ENCODE data around the gene RRP8.

Gene RRP8

GRCh38 chr11:6637871-6638270, 34.5 kb upstream of the RRP8 start:
- Mint-ChIP-seq H3K27ac (no peak overlapping the region), H3K4me3 (no peak overlapping the region), H3K9me3 (no peaks in the 10 kb centered on the region), H3K36me3 (no peaks in the 10 kb centered on the region), H3K4me1 (peaks cover 6% of the 10 kb centered on the region), H3K27me3 (no peaks in the 10 kb centered on the region)
- ATAC-seq: no peak

DNA sequence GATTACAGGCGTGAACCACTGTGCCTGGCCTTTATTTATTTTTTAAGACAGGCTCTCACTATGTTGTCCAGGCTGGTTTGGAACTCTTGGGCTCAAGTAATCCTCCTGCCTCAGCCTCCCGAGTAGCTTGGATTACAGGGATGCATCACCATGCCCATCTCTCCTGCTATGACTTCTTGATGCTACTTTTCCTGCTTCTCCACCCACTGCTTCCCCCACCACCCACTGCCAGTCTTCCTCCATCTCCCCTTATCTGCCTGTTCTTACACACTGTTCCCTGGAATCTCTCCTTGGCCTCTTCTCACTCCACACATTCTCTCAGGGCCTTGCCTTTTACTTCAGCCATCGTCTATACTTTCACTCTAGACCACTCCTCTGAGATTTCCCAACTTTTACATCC, 33.1 kb upstream of the RRP8 start:
- no peak overlapping the region for H3K4me3 Mint-ChIP-seq
- no peak overlapping the region for H3K27ac Mint-ChIP-seq
- ATAC-seq: no peak
- H3K27me3 Mint-ChIP-seq: no peaks in the 10 kb centered on the region
- no peaks in the 10 kb centered on the region for H3K36me3 Mint-ChIP-seq
- H3K9me3 Mint-ChIP-seq: no peaks in the 10 kb centered on the region
- H3K4me1 Mint-ChIP-seq: peaks cover 6% of the 10 kb centered on the region

DNA sequence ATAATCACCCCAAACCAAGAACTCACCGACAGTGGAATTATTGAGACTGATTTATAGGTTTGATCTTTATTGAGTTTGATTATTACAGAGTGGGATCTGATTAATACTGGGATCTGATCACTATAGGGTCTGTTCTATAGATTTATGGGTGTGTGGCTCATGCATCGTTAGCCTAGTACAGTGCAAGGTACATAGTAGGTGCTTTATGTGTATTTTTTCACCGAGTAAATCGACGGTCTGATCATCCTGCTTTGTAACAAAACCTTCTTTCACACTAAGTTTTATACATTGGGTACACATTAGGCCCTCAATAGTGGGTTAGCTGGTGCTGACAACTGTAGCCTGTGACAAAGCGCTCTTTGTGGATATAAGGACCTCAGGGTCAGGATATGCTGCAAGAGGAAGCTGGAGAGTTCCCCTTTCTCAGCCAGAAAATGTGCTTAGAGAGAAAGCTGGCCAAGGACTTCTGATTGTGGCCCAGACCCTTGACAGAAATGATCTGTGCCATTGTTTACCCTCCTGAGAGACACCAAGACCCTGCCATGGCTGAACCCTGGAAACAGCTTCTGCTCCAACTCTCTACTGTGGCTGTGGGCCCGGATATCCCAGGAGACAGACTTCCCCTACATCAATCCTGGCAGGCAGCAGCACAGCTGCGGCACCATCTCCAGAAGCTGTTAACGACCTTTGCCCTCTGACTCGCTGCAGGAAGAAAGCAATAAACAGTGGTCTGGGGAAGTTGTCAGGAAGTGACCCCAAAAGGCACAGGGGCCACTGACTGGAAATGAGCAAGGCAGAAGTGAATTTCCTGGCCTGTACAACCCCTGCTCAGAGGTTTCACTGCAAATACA, 31.9 kb upstream of the RRP8 start:
- ATAC-seq: no peak
- Mint-ChIP-seq H3K27ac (no peak overlapping the region), H3K36me3 (no peaks in the 10 kb centered on the region), H3K4me3 (no peak overlapping the region), H3K4me1 (peaks cover 6% of the 10 kb centered on the region), H3K9me3 (no peaks in the 10 kb centered on the region), H3K27me3 (no peaks in the 10 kb centered on the region)

DNA sequence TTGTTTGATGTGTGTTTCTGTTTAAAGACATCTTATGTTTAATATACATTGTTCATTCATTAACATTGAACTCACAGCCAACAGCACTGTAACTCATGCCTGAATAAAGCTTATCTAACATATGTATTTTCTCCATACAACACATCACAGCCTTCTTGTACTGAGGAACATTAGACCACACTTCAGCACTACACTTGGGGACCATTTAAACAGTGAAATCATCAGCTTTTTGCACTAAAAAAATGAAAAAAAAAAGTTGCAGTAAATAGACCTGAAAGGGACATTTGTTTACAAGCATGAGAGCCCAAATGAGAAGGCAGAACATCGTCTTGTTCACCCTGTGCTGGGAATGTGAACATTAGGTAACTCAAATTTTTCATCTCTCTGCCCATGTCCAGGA, 31.1 kb upstream of the RRP8 start:
- Mint-ChIP-seq H3K27me3 (no peaks in the 10 kb centered on the region), H3K4me3 (no peak overlapping the region), H3K4me1 (peaks cover 4% of the 10 kb centered on the region), H3K27ac (no peak overlapping the region), H3K36me3 (no peaks in the 10 kb centered on the region), H3K9me3 (no peaks in the 10 kb centered on the region)
- no peak for ATAC-seq

GRCh38 chr11:6633422-6634408, 30.3 kb upstream of the RRP8 start:
- ATAC-seq: no peak
- H3K4me1 Mint-ChIP-seq: no peaks in the 10 kb centered on the region
- H3K9me3 Mint-ChIP-seq: no peaks in the 10 kb centered on the region
- no peaks in the 10 kb centered on the region for H3K36me3 Mint-ChIP-seq
- no peak overlapping the region for H3K4me3 Mint-ChIP-seq
- no peaks in the 10 kb centered on the region for H3K27me3 Mint-ChIP-seq
- no peak overlapping the region for H3K27ac Mint-ChIP-seq

DNA sequence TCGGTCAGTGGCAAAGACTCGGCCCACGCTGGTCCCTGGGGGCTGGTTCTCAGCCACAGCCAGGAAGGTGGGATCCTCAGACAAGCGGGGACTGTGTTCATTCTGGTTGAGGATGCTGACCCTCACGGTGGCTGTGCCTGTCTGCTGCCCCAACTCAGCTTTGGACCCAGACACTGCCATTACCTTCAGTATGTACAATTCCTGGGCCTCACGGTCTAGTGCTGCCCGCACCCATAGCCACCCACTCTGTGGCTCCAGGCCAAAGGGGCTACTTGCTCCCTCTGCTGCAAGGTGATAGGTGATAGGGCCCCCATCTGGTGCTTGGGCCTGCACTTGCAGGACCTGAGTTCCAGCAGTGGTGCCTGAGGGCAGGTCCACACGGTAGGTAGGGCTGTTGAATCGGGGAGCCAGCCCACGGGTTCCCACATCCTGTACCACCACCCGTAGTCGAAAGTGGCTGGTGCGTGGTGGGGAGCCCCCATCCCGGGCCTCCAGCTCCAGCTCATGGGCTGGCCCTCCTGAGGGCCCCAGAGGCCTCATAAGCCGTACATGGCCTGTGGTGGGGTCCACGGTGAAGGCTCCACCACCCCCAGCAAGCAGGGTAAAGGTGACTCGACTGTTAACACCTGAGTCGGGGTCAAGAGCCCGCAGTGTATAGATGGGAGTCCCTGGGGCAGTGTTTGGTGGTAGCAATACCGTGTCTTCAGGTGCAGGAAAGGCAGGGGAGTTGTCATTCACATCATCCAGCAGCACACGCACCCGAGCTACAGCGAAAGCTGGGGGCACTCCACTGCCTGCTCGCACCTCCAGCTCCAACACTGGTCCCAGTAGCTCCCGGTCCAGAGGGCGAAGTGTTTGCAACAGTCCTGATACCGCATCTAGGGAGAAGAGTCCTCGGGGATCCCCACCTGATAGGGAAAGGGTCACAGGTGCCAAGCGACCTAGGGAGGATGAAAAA, 29.0 kb upstream of the RRP8 start:
- Mint-ChIP-seq H3K4me1 (peaks cover 12% of the 10 kb centered on the region), H3K9me3 (no peaks in the 10 kb centered on the region), H3K27ac (no peak overlapping the region), H3K4me3 (no peak overlapping the region), H3K27me3 (no peaks in the 10 kb centered on the region), H3K36me3 (no peaks in the 10 kb centered on the region)
- ATAC-seq: no peak

DNA sequence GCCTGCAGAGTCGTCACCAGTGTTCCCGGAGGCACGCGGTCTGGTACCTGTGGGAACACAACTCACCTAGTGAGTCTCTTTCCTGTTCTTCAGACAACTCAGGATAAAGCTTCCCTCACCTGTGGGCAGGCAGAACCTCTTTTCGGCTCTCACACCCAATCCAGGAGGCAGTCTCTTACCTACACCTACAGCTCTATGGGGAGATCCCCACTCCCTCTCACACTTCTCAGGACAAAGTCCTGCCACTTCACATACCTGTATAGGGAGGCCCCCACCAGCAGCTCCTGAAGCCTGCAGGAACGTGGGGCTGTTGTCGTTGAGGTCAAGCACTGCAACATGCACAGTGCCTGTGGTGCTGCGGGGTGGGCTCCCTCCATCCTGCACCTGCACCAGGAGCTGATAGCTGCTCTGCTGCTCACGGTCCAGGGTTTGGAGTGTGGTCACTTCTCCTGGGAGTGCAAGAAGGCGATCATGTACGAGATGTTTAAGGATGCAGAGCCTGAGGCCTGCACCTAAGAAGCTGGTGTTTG, 28.0 kb upstream of the RRP8 start:
- H3K4me3 Mint-ChIP-seq: no peak overlapping the region
- peaks cover 21% of the 10 kb centered on the region for H3K4me1 Mint-ChIP-seq
- no peak for ATAC-seq
- H3K36me3 Mint-ChIP-seq: no peaks in the 10 kb centered on the region
- H3K27ac Mint-ChIP-seq: no peak overlapping the region
- no peaks in the 10 kb centered on the region for H3K9me3 Mint-ChIP-seq
- H3K27me3 Mint-ChIP-seq: no peaks in the 10 kb centered on the region

DNA sequence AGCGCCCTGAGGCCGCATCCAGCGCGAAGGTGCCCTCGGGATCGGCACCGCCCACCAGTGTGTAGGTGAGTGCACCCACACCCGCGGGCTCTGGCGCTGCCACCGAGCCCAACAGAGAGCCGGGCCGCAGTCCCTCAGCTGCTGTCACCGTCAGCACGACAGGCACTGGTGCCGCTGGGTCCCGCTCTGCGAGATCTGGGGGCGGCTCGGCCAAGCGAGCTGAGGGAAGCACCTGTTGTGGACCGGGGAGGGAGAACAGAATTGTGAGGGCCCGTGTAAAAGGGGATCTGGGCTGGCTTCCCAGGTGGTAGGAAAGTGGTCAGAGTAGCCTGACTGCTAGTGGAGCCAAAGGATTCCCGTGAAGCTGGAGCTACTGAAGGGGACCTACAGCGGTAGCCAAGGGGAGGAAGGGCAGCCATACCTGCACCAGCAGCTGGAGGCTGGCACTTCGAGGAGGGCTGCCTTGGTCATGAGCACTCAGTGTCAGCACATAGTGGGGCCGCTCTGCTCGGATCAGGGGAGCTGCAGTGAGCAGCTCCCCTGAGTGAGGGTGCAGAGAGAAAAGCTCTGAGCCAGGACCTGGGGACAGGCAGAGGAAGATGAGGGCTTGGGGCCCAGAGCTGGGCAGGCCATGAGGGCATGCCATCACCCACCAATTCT, 27.3 kb upstream of the RRP8 start:
- Mint-ChIP-seq H3K27me3 (no peaks in the 10 kb centered on the region), H3K9me3 (no peaks in the 10 kb centered on the region), H3K4me3 (no peak overlapping the region), H3K27ac (no peak overlapping the region), H3K36me3 (no peaks in the 10 kb centered on the region), H3K4me1 (peaks cover 25% of the 10 kb centered on the region)
- no peak for ATAC-seq

DNA sequence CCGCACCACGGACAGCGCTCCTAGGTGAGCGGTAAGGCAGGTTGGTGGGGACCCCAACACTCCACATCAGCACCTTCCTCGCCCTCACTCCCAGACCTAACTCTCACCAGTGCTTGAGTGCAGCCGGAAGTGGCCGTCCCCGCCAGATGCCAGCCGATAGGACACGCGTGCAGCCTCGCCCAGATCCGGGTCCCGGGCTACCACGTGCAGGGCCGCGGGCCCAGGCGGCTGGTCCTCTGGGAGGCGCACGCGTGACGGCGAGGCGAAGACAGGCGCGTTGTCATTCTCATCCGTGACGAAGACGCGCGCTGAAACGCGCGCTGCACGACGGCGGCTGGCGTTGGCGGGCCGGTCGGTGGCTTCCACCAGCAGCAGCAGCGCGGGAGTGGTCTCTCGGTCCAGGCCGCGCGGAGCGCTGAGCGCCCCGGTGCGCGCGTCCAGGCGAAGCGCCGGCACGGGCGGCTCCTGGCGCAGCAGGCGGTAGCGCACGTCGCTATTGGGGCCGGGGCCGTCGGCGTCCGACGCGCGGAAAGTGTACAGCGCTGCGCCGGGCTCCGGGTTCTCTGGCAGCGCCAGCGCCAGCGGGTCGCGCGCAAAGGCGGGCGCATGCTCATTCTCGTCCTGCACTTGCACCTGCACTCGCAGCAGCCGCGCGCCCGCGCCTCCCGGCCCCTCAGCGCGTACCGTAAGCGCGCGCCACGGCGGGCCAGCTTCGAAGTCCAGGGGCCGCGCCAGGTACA, 26.6 kb upstream of the RRP8 start:
- H3K9me3 Mint-ChIP-seq: no peaks in the 10 kb centered on the region
- H3K4me3 Mint-ChIP-seq: no peak overlapping the region
- no peak overlapping the region for H3K27ac Mint-ChIP-seq
- H3K27me3 Mint-ChIP-seq: no peaks in the 10 kb centered on the region
- H3K36me3 Mint-ChIP-seq: no peaks in the 10 kb centered on the region
- peak; percentile 20 for ATAC-seq
- H3K4me1 Mint-ChIP-seq: peaks cover 25% of the 10 kb centered on the region

GRCh38 chr11:6629573-6629891, 26.1 kb upstream of the RRP8 start:
- Mint-ChIP-seq H3K27ac (no peak overlapping the region), H3K9me3 (no peaks in the 10 kb centered on the region), H3K36me3 (no peaks in the 10 kb centered on the region), H3K4me1 (peaks cover 25% of the 10 kb centered on the region), H3K27me3 (no peaks in the 10 kb centered on the region), H3K4me3 (no peak overlapping the region)
- no peak for ATAC-seq

DNA sequence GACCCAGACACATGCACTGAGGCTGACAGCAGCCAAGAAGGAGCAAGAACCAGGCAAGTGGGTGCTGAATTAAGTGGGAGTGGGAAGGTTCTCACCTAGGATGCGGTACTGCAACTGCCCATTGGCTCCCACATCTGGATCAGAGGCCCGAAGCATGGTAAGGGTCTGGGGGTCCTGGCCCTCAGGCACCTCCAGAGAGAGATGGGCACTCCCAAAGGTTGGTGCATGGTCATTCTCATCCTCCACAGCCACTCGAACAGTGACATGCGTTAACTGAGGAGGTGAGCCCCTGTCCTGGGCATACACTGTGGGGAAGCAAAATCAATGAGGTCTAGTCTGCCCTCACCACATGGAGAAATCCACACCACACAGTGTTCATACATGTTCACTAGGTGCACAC, 25.1 kb upstream of the RRP8 start:
- Mint-ChIP-seq H3K9me3 (no peaks in the 10 kb centered on the region), H3K27ac (no peak overlapping the region), H3K36me3 (no peaks in the 10 kb centered on the region), H3K4me3 (no peak overlapping the region), H3K27me3 (no peaks in the 10 kb centered on the region), H3K4me1 (peaks cover 25% of the 10 kb centered on the region)
- no peak for ATAC-seq

DNA sequence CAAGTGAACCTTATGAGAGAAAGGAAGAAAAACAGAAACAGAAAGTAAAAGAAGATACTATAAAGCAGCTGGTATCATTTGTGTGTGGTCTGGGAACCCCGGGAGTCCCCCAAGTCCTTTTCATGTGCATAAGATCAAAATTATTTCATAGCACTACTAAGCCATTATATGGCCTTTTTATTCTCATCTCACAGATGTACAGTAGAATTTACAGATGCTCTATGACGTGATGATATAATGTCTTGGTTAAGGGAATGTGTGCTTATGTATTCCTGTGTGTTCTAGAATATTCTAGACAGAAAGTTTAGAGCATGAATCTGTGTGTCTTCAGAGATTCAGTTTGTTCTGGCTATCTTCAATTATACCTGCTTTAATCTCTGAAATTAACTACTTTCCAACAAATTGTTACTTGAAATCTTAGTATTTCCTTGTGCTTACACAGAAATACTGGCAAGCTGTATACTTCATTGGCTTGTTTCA, 24.4 kb upstream of the RRP8 start:
- Mint-ChIP-seq H3K9me3 (no peaks in the 10 kb centered on the region), H3K27me3 (no peaks in the 10 kb centered on the region), H3K27ac (peak overlapping the region; percentile 53), H3K4me3 (peak overlapping the region; percentile 59), H3K36me3 (no peaks in the 10 kb centered on the region), H3K4me1 (peaks cover 25% of the 10 kb centered on the region)
- peak; percentile 57 for ATAC-seq

DNA sequence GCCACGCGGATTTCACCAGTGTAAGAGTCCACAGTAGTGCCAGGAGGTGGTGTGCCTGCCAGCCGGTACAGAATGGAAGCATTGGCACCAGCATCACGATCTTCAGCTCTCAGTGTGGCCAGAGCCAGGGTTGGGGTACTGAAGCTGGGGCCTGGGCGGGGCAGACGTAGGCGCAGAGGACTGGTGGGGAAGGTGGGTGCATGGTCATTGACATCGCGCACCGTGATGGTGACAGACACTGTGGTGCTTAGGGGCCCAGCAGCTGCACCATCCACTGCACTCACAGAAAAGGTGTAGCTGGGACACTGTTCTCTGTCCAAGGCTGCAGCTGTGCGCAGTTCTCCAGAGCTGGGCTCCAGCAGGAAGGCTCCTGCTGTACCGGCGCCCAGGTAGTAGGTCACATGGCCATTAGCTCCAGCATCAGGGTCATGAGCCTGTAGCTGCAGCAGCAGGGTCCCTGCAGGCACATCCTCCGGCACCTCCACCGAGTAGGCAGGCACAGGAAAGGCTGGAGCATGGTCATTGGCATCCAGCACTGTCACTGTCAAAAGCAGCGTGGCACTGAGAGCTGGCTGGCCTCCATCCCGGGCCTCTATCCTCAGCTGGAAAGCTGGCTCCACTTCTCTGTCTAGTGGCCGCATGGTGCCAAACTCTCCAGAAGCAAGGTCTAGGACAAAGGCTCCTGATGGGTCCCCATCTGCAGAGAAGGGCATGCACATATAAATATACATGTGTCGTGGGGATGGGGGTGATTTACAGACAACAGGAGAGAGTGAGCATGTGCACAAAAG, 23.8 kb upstream of the RRP8 start:
- Mint-ChIP-seq H3K27ac (peak overlapping the region; percentile 53), H3K9me3 (no peaks in the 10 kb centered on the region), H3K36me3 (no peaks in the 10 kb centered on the region), H3K27me3 (no peaks in the 10 kb centered on the region), H3K4me3 (peak overlapping the region; percentile 59), H3K4me1 (peaks cover 25% of the 10 kb centered on the region)
- ATAC-seq: no peak
